ENCODE measurements around the gene PLCH1.

GRCh38 chr3:155481591-155481990 is 263.3 kb downstream of the PLCH1 start:
- TF ChIP-seq CTCF (IDR thresholded peaks at IDR 0.05; ENCODE audit: low read depth, low read length) = no peak
- no peak for TF ChIP-seq EZH2phosphoT487 (IDR thresholded peaks at IDR 0.05; ENCODE audit: low read depth)
